A673 (cell line): ENCODE measurements around the gene BEAN1. TPM values are rescaled to one million over a fixed set of nuclear protein-coding genes. Genes with fewer than 3 reads are reported as not detected.

Experiments used
- BruUV-seq: library from RNA; stranded (reverse); fragments of 400-500 nt; replicated peaks from 2 replicates; lab custom pipeline; 2021; lab: Mats Ljungman, UMichigan
- CTCF ChIA-PET: fragments of 300-600 bp; sonication (Branson Sonifier 250); formaldehyde crosslinking; loops from one replicate; lab custom pipeline; 2022; ENCODE audit warnings: antibody characterized with exemption; lab: Charles Lee
- POLR2A ChIA-PET: fragments of 300-600 bp; sonication (Branson Sonifier 250); formaldehyde crosslinking; loops from one replicate; lab custom pipeline; 2022; ENCODE audit warnings: antibody characterized with exemption; ENCODE audit not compliant: low non-redundant PET; lab: Charles Lee
- DNase-seq: peaks from one replicate; pipeline ENCODE4 v3.0.0-alpha.2; 2015; ENCODE audit warnings: low spot score
- H3K27ac ChIP-seq: fragments of 200-600 bp; sonication (generic); 2 replicates; pipeline ENCODE4 v1.5.1; 2016; ENCODE audit warnings: mixed run types, low read depth, mild to moderate bottlenecking, mixed read lengths, antibody characterized with exemption, low read length; ENCODE audit not compliant: poor library complexity, severe bottlenecking
- H3K27me3 ChIP-seq: fragments of 200-600 bp; sonication (generic); replicated peaks from 2 replicates; pipeline ENCODE4 v1.6.1; 2017; ENCODE audit warnings: mixed run types, low read depth, mild to moderate bottlenecking, mixed read lengths, antibody characterized with exemption, low read length; ENCODE audit not compliant: insufficient read depth, poor library complexity
- H3K36me3 ChIP-seq: fragments of 200-600 bp; sonication (generic); 2 replicates; pipeline ENCODE4 v1.6.1; 2016; ENCODE audit warnings: mixed run types, mild to moderate bottlenecking, mixed read lengths, antibody characterized with exemption, low read length; ENCODE audit not compliant: insufficient read depth, poor library complexity, severe bottlenecking
- H3K4me1 ChIP-seq: fragments of 200-600 bp; sonication (generic); 2 replicates; pipeline ENCODE4 v1.6.1; 2017; ENCODE audit warnings: mixed run types, mild to moderate bottlenecking, mixed read lengths, antibody characterized with exemption, low read length; ENCODE audit not compliant: insufficient read depth, poor library complexity, severe bottlenecking
- H3K4me3 ChIP-seq: fragments of 200-600 bp; sonication (generic); 2 replicates; pipeline ENCODE4 v1.5.1; 2016; ENCODE audit warnings: low read depth, mixed run types, mild to moderate bottlenecking, mixed read lengths, low read length; ENCODE audit not compliant: poor library complexity, severe bottlenecking
- H3K9me3 ChIP-seq: fragments of 200-600 bp; sonication (generic); 2 replicates; pipeline ENCODE4 v1.6.1; 2016; ENCODE audit warnings: mixed run types, low read depth, mild to moderate bottlenecking, mixed read lengths, antibody characterized with exemption, low read length; ENCODE audit not compliant: poor library complexity, severe bottlenecking
- CTCF ChIP-seq: fragments of 300-800, 200-600 bp; sonication (generic); conservative IDR thresholded peaks from 2 replicates; pipeline ENCODE4 v1.5.1; 2017; ENCODE audit warnings: low read depth, mild to moderate bottlenecking, antibody characterized with exemption, low read length, moderate library complexity, mixed read lengths
- EZH2 ChIP-seq: fragments of 200-600 bp; sonication (generic); IDR thresholded peaks from 2 replicates; pipeline ENCODE4 v1.6.1; 2017; ENCODE audit warnings: borderline replicate concordance, low read depth, mild to moderate bottlenecking, mixed read lengths, antibody characterized with exemption, low read length; ENCODE audit not compliant: poor library complexity, severe bottlenecking
- intact Hi-C: fragments of 100-400 bp; cut with micrococcal nuclease; formaldehyde crosslinking; loops from one replicate; pipeline ENCODE4 v1.10.0; 2022; ENCODE audit not compliant: unreplicated experiment
- total RNA-seq: library from RNA; stranded (reverse); gene quantifications from 2 replicates; pipeline ENCODE4 v1.2.3, GENCODE V29; 2021

BEAN1 gene
- total RNA-seq, 1 experiment from 2014 or later: not detected

DNA sequence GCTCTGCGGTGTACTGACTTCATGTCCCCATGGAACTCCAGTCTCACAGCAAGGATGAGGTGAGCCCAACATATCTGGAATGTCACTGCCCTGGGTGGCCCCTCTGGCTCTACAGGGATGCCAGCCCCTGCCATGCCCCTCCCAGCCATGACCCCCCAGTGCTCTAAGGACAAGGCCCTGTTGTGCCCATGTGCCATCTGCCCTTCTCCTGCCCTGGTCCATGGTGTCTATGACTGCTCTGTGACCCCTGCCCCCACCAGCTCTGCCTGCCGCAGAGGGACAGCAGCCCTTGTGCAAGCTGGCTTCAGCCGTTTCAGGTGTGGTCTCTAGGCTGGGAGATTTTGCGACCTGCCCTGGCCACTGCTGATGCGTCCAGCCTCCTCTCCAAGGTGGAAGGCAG lies 82.5 kb downstream of the BEAN1 start:
- Histone ChIP-seq H3K27ac (no peak overlapping the region), H3K9me3 (no peaks in the 10 kb centered on the region), H3K4me3 (no peak overlapping the region), H3K4me1 (no peaks in the 10 kb centered on the region), H3K36me3 (no peaks in the 10 kb centered on the region), H3K27me3 (no peaks in the 10 kb centered on the region)
- CTCF ChIA-PET: no interaction called here
- no TSS peak for BruUV-seq
- no peak for DNase-seq
- no peak for TF ChIP-seq EZH2
- TF ChIP-seq CTCF: no peak
- intact Hi-C loops: no loop called here
- POLR2A ChIA-PET: no interaction called here

- Histone ChIP-seq H3K27ac (no peak overlapping the region), H3K9me3 (no peaks in the 10 kb centered on the region), H3K36me3 (no peaks in the 10 kb centered on the region), H3K4me1 (no peaks in the 10 kb centered on the region), H3K27me3 (no peaks in the 10 kb centered on the region), H3K4me3 (no peak overlapping the region)
- ChIA-PET POLR2A (no interaction called here), CTCF (no interaction called here)
- BruUV-seq: no TSS peak
- no peak for DNase-seq
- TF ChIP-seq CTCF (no peak), EZH2 (no peak)
- intact Hi-C loops: no loop called here
Observed at GRCh38 chr16:66510298-66510697, 83.2 kb downstream of the BEAN1 start.

DNA sequence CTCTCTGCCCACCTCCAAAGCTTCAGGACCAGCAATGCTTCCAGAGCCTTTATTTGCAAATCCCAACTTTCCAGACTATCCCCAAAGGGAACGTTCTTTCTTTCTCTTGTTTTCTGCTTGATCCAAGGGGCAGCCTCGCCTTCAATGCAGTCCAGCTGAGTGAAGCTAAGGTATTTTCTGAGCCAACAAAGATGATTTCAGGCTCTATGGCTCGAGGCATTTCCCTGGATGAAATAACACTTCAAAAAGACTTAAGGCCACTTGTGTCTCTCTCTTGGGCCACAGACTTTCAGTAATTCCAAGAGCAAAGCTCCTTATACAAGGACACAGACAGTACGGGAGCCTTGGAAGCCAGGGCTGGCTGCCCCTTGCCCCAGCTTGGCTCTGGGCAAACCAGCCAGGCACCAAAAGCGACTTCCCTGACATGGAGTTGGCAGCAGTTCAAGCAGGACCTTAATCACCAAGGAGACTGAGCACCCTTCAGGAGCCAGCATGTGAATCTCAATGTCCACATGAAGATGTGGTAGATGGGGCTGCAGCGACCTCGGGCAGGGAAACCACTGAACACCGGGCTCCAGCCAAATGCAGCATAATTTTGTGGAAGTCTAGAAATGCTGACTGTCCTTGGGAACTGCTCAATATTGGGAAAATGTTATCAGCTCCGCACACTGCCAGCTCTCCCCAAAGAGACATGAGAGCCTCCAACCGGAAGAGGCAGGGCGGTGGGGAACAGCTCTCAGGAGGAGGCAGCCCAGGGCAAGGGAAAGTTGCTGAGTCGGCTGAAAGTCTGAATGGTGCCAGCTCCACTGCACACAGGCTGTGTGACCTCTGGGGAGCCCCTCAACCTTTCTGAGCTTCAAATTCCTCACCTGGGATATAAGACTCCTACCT lies 83.9 kb downstream of the BEAN1 start:
- intact Hi-C loops: no loop called here
- CTCF ChIA-PET: no interaction called here
- Histone ChIP-seq H3K36me3 (no peaks in the 10 kb centered on the region), H3K9me3 (no peaks in the 10 kb centered on the region), H3K27me3 (no peaks in the 10 kb centered on the region), H3K27ac (no peak overlapping the region), H3K4me1 (no peaks in the 10 kb centered on the region), H3K4me3 (no peak overlapping the region)
- POLR2A ChIA-PET: no interaction called here
- no TSS peak for BruUV-seq
- no peak for TF ChIP-seq CTCF
- TF ChIP-seq EZH2: no peak
- DNase-seq: no peak
